IMR-90 (cell line): ENCODE results near the gene TEAD1.

Experiments used
- BHLHE40 ChIP-seq: fragments of 150-350 bp; IDR thresholded peaks from 2 replicates; pipeline ENCODE4 v1.6.1; 2016; ENCODE audit warnings: mild to moderate bottlenecking, low read depth, low read length
- CEBPB ChIP-seq: IDR thresholded peaks from 2 replicates; pipeline ENCODE4 v1.6.1; 2012; ENCODE audit warnings: low read depth, low read length, improper control_type of control experiment
- ELK1 ChIP-seq: fragments of 150-350 bp; IDR thresholded peaks from 2 replicates; pipeline ENCODE4 v1.6.1; 2016; ENCODE audit warnings: low read depth, mild to moderate bottlenecking, low read length, moderate library complexity, borderline replicate concordance
- NFE2L2 ChIP-seq: fragments of 150-350 bp; IDR thresholded peaks from 2 replicates; pipeline ENCODE4 v1.6.1; 2016; ENCODE audit warnings: low read depth, mild to moderate bottlenecking, low read length
- POLR2A ChIP-seq: IDR thresholded peaks from 2 replicates; pipeline ENCODE4 v1.6.1; 2012; ENCODE audit warnings: mild to moderate bottlenecking, low read depth, low read length
- RAD21 ChIP-seq: IDR thresholded peaks from 2 replicates; pipeline ENCODE4 v1.6.1; 2012; ENCODE audit warnings: low read length, improper control_type of control experiment
- RFX5 ChIP-seq: IDR thresholded peaks from 2 replicates; pipeline ENCODE4 v1.8.0; 2012; ENCODE audit warnings: low read depth, mild to moderate bottlenecking, low read length, moderate library complexity
- SMC3 ChIP-seq: fragments of 150-350 bp; IDR thresholded peaks from 2 replicates; pipeline ENCODE4 v1.6.1; 2016; ENCODE audit warnings: low read depth, mild to moderate bottlenecking, antibody characterized with exemption, low read length, moderate library complexity
- USF2 ChIP-seq: fragments of 150-350 bp; IDR thresholded peaks from 2 replicates; pipeline ENCODE4 v1.6.1; 2017; ENCODE audit warnings: mild to moderate bottlenecking, antibody characterized with exemption, low read length, low read depth
- TF ChIP-seq, protein P1 (sequence below): conservative IDR thresholded peaks from 2 replicates; pipeline ENCODE4 v1.5.1; 2012; ENCODE audit warnings: mild to moderate bottlenecking, low read depth, low read length, improper control_type of control experiment

DNA sequence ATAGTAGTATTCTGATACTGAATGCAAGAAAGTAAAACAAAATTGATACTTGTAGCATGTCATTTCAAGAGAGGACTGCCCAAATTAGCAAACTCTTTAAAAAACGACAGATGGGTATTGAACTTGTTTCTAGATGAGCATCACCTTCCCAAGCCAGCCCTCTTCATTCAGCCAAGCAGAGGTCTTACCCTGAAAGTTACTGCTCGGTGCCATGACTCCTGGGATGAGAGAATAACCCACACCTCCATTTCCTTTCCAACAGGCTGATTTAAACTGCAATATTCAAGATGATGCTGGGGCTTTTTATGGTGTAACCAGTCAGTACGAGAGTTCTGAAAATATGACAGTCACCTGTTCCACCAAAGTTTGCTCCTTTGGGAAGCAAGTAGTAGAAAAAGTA lies 250.4 kb downstream of the TEAD1 start:
- TF ChIP-seq POLR2A = no peak
- TF ChIP-seq, protein P1, sequence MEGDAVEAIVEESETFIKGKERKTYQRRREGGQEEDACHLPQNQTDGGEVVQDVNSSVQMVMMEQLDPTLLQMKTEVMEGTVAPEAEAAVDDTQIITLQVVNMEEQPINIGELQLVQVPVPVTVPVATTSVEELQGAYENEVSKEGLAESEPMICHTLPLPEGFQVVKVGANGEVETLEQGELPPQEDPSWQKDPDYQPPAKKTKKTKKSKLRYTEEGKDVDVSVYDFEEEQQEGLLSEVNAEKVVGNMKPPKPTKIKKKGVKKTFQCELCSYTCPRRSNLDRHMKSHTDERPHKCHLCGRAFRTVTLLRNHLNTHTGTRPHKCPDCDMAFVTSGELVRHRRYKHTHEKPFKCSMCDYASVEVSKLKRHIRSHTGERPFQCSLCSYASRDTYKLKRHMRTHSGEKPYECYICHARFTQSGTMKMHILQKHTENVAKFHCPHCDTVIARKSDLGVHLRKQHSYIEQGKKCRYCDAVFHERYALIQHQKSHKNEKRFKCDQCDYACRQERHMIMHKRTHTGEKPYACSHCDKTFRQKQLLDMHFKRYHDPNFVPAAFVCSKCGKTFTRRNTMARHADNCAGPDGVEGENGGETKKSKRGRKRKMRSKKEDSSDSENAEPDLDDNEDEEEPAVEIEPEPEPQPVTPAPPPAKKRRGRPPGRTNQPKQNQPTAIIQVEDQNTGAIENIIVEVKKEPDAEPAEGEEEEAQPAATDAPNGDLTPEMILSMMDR = no peak
- no peak for TF ChIP-seq RAD21
- no peak for TF ChIP-seq CEBPB
- TF ChIP-seq USF2 = no peak
- no peak for TF ChIP-seq BHLHE40
- no peak for TF ChIP-seq SMC3
- TF ChIP-seq RFX5 = no peak
- TF ChIP-seq NFE2L2 = no peak
- TF ChIP-seq ELK1 = no peak
